Memory B cell (primary cell): Measurements from ENCODE around the gene NDFIP2.
"Not testable (repeated sequence)": the region's sequence is repeated elsewhere in the genome, so short reads cannot be mapped to it uniquely, and the experiment has no call there.

Source experiments
- ATAC-seq: fragments of 150-1000 bp; cut with Tn5 transposase; 2 replicates; pipeline ENCODE4 v1.10.0; 2021; ENCODE audit warnings: low read depth, mild to moderate bottlenecking, moderate library complexity
- DNase-seq, 2 donors: peaks; one replicate each; pipeline ENCODE4 v3.0.0; 2022; ENCODE audit warnings: low spot score in 2 of 2
- H3K27ac Mint-ChIP-seq: one replicate; pipeline ENCODE4 v1.8.0; 2022; ENCODE audit warnings: mild to moderate bottlenecking, moderate library complexity, mixed read lengths
- H3K27me3 Mint-ChIP-seq: one replicate; pipeline ENCODE4 v1.8.0; 2022; ENCODE audit warnings: mixed read lengths
- H3K36me3 Mint-ChIP-seq: one replicate; pipeline ENCODE4 v1.8.0; 2022; ENCODE audit warnings: mild to moderate bottlenecking, mixed read lengths
- H3K4me1 Mint-ChIP-seq: one replicate; pipeline ENCODE4 v1.8.0; 2022; ENCODE audit warnings: mixed read lengths
- H3K4me3 Mint-ChIP-seq: one replicate; pipeline ENCODE4 v1.8.0; 2022; ENCODE audit warnings: mild to moderate bottlenecking, moderate library complexity, mixed read lengths
- H3K9me3 Mint-ChIP-seq: one replicate; pipeline ENCODE4 v1.8.0; 2022; ENCODE audit warnings: mixed read lengths

The NDFIP2 gene

DNA sequence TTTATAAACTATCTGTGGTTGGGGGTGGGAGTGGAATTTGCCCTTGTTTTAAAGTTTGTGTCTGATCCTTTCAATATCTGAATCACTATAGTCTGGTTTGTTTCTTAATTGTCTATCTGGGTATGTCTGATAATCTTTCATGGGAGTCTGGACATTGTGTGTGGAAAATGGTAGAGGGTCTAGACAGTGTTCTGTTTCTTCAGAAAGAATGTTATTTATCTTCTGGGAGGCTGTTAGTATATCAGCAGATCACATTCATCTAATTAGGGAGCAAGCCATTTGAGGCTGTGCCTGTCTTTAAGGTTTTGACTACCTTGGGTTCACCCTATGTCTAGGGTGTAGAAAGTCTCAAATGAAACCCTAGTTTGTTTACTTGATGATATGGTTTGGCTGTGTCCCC, 110.5 kb downstream of the NDFIP2 start:
- DNase-seq: no peak
- Mint-ChIP-seq H3K4me1 (no peaks in the 10 kb centered on the region), H3K27me3 (peaks cover 5% of the 10 kb centered on the region), H3K36me3 (no peaks in the 10 kb centered on the region), H3K9me3 (peaks cover 5% of the 10 kb centered on the region), H3K4me3 (no peak overlapping the region), H3K27ac (no peak overlapping the region)
- no peak for ATAC-seq

DNA sequence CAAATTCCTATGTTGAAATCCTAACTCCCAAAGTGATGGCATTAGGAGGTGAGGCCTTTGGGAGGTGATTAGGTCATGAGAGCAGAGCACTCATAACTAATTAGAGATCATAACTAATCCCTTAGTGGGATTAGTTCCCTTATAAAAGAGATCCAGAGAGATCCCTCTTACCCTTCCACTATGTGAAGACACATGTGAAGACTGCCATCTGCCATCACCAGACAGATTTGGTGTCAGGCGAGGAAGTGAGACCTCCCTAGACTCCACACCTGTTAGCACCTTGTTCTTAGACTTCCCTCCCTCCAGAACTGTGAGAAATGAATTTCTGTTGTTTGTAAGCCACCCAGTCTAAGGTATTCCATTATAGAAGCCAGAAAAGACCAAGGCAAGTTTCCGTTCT, 112.2 kb downstream of the NDFIP2 start:
- Mint-ChIP-seq H3K4me1 (no peaks in the 10 kb centered on the region), H3K27me3 (peaks cover 4% of the 10 kb centered on the region), H3K4me3 (no peak overlapping the region), H3K9me3 (peaks cover 4% of the 10 kb centered on the region), H3K36me3 (no peaks in the 10 kb centered on the region), H3K27ac (no peak overlapping the region)
- ATAC-seq (no peak), DNase-seq (no peak)

DNA sequence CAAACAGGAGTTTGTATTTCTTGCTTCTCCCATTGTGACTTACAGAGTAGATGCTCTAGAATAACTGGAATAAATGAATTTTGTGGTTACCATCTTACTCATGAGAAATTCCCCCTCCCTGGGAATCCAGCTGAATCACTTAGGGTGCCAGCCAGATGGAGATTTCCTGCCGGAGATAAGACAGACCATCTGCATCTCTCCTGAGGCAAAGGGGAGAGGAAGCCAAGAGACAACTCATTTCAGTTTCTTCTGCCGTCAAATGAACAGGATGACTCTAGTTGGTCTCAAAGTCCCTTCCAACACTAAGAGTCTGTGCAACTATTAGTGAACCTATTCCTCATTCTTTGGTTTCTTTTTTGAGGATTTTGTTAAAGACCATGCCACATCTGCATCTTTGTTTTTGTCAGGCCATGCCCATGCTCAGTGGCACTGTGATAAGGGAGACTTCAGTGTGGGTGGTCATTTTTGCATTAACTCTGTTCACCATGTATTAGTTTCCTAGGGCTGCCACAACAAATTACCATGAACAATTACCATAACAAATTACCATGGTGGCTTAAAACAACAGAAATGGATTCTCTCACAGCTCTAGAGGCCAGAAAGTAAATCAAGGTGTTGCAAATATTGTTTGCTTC, 112.8 kb downstream of the NDFIP2 start:
- Mint-ChIP-seq H3K27ac (no peak overlapping the region), H3K4me1 (no peaks in the 10 kb centered on the region), H3K27me3 (peaks cover 4% of the 10 kb centered on the region), H3K9me3 (peaks cover under 1% of the 10 kb centered on the region), H3K36me3 (no peaks in the 10 kb centered on the region), H3K4me3 (no peak overlapping the region)
- DNase-seq (no peak), ATAC-seq (no peak)

DNA sequence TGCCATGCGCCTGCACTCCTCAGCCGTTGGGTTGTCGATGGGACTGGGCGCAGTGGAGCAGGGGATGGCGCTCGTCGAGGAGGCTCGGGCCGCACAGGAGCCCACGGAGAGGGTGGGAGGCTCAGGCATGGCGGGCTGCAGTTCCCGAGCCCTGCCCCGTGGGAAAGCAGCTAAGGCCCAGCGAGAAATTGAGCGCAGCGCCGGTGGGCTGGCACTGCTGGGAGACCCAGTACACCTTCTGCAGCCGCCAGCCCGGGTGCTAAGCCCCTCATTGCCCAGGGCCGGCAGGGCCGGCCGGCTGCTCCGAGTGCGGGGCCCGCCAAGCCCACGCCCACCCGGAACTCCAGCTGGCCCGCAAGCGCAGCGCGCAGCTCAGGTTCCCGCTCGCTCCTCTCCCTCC, 119.2 kb downstream of the NDFIP2 start:
- not testable (repeated sequence) for H3K36me3 Mint-ChIP-seq, H3K4me3 Mint-ChIP-seq, H3K27me3 Mint-ChIP-seq, H3K27ac Mint-ChIP-seq, H3K4me1 Mint-ChIP-seq, ATAC-seq, H3K9me3 Mint-ChIP-seq, DNase-seq

DNA sequence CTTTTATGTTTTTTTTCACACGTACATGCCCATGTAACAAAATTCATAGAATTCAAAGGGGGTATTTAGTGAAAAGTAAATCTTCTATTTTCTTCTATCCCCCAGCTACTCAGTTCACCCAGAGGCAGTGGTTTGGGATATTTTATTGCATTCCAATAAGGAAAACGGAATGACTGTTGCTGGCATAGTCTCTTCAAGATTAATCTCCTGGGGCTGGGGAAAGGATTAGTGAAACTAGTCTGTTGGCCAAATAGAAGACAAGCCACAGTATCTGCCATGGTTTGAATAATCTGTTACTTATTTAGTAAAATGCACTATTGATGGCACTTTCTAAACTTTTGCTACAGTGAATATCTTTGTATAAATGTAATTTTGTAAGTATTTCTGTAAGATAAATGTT, 122.0 kb downstream of the NDFIP2 start:
- no peak overlapping the region for H3K4me3 Mint-ChIP-seq
- no peak overlapping the region for H3K27ac Mint-ChIP-seq
- no peak for DNase-seq
- no peak for ATAC-seq
- H3K4me1 Mint-ChIP-seq: no peaks in the 10 kb centered on the region
- peaks cover under 1% of the 10 kb centered on the region for H3K9me3 Mint-ChIP-seq
- H3K36me3 Mint-ChIP-seq: no peaks in the 10 kb centered on the region
- no peaks in the 10 kb centered on the region for H3K27me3 Mint-ChIP-seq

DNA sequence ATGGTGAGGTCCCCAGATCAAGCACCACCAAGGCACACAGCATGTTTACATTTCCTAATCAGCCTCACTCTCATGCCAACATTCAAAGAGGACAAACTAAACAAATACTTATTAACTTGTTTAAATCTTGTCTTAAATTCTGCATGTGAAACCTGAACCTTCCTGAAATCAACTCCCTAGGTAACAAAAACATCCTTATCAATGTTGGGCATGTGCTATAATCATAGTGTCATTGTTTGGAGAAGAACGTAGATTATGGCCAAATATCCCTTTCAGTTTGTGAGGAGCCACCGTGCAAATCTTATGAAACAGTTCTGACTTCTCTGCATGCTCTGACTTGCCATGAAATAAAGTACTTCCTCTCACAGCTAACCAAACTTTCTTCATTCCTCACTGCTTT, 123.8 kb downstream of the NDFIP2 start:
- DNase-seq (no peak), ATAC-seq (no peak)
- Mint-ChIP-seq H3K9me3 (peaks cover 2% of the 10 kb centered on the region), H3K27ac (no peak overlapping the region), H3K4me1 (no peaks in the 10 kb centered on the region), H3K27me3 (no peaks in the 10 kb centered on the region), H3K4me3 (no peak overlapping the region), H3K36me3 (no peaks in the 10 kb centered on the region)
